ENCODE data around the gene C11orf16.
"Not testable (repeated sequence)": the region's sequence is repeated elsewhere in the genome, so short reads cannot be mapped to it uniquely, and the experiment has no call there.

Gene C11orf16

DNA sequence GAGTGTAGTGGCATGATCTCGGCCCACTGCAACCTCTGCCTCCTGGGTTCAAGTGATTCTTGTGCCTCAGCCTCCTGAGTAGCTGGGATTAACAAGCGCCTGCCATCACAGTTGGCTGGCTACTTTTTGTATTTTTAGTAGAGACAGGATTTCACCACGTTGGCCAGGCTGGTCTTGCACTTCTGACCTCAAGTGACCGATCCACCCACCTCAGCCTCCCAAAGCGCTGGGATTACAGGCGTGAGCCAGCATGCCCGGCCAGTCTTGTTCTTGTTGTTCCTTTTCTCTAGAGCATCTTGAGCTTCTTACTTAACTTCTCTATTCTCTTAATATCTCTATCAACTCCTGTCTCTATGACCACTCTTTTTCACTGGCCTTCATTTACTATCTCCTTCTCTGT lies 51.2 kb downstream of the C11orf16 start:
- not testable (repeated sequence) for DNase-seq

- no peak for DNase-seq
These were observed 54.0 kb downstream of the C11orf16 start for GRCh38 chr11:8878771-8879170.

- DNase-seq, result no peak
These were observed 58.9 kb downstream of the C11orf16 start for GRCh38 chr11:8873741-8874405.

- DNase-seq, result no peak
These were observed 60.8 kb downstream of the C11orf16 start for GRCh38 chr11:8871962-8872361.

DNA sequence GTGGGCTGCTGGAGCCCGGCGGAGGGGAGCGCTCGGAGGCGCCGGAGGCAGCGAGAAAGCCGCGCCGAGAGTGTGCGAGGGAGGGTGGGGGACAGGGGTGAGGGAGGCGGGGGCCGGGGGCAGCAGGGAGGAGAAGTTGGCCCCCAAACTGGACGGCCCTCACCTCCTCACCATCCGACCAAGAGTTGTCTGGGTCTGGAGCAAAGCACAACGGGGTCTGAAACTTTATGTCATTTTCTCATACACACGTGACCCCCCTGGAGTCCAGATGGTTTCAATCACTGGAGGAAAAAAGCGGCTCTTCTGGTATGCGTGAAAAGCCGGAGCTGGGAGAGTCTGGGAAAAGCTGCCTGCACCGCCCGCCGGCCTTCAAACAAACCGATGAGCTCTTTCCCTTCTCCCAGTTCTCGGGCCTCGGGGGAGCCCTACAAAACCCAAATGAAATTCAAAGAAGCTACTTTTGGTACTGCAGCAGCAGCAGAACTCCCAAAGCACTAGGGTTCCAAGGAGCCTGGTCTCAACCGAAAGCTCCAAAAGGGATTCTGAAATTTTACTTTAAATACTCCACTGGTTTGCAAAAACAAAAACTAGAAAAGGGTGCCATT lies 61.5 kb downstream of the C11orf16 start:
- peak; percentile 97 for DNase-seq

GRCh38 chr11:8870411-8871170 lies 62.2 kb downstream of the C11orf16 start:
- DNase-seq, result peak; percentile 75
